Panc1 (cell line): Measurements from ENCODE around the gene IL4. TPM values are rescaled to one million over a fixed set of nuclear protein-coding genes. Genes with fewer than 3 reads are reported as not detected.

Source experiments
- ATAC-seq: fragments of 200-7000 bp; cut with Tn5 transposase; 2 replicates; pipeline ENCODE4 v1.9.1; 2020; ENCODE audit warnings: mild to moderate bottlenecking, moderate library complexity
- BruUV-seq: library from RNA; stranded (reverse); fragments of 400-500 nt; replicated peaks from 2 replicates; lab custom pipeline; 2021; lab: Mats Ljungman, UMichigan
- CTCF ChIA-PET: fragments of 300-600 bp; sonication (Branson Sonifier 250); formaldehyde crosslinking; loops from one replicate; lab custom pipeline; 2022; ENCODE audit warnings: antibody characterized with exemption; lab: Charles Lee
- POLR2A ChIA-PET: fragments of 300-600 bp; sonication (Branson Sonifier 250); formaldehyde crosslinking; loops from one replicate; lab custom pipeline; 2022; ENCODE audit warnings: antibody characterized with exemption; lab: Charles Lee
- DNase-seq: peaks from one replicate; pipeline ENCODE4 v3.0.0-alpha.2; 2010; ENCODE audit warnings: low read depth, low spot score
- H3K27ac ChIP-seq: 2 replicates; pipeline ENCODE4 v1.5.1; 2011; ENCODE audit warnings: mild to moderate bottlenecking, low read length, inconsistent platforms
- H3K27me3 ChIP-seq: fragments of 200-500 bp; sonication (Bioruptor generic); 2 replicates; pipeline ENCODE4 v1.6.0; 2014; ENCODE audit warnings: low read length, inconsistent platforms; ENCODE audit not compliant: control insufficient read depth, insufficient read depth
- H3K36me3 ChIP-seq: fragments of 200-500 bp; sonication (Bioruptor generic); 2 replicates; pipeline ENCODE4 v1.5.1; 2014; ENCODE audit warnings: inconsistent platforms, mild to moderate bottlenecking, low read length, moderate library complexity; ENCODE audit not compliant: control insufficient read depth, insufficient read depth
- H3K4me1 ChIP-seq: 2 replicates; pipeline ENCODE4 v1.5.1; 2011; ENCODE audit warnings: inconsistent platforms, mild to moderate bottlenecking, low read length, moderate library complexity; ENCODE audit not compliant: control insufficient read depth, insufficient read depth
- H3K4me3 ChIP-seq, 2 experiments: 2 replicates each; pipeline ENCODE4 v1.5.1; 2011 to 2012; ENCODE audit warnings: low read depth in 2 of 2, low read length in 2 of 2, mild to moderate bottlenecking in 2 of 2, inconsistent platforms in 1 of 2, moderate library complexity in 1 of 2
- H3K9me3 ChIP-seq: fragments of 200-500 bp; sonication (Bioruptor generic); 2 replicates; pipeline ENCODE4 v1.5.1; 2014; ENCODE audit warnings: low read depth, mild to moderate bottlenecking, inconsistent platforms, low read length, moderate library complexity; ENCODE audit not compliant: control insufficient read depth, insufficient read depth
- POLR2AphosphoS5 ChIP-seq: IDR thresholded peaks from 2 replicates; pipeline ENCODE4 v1.6.1; 2012; ENCODE audit warnings: mild to moderate bottlenecking, low read depth, low read length, moderate library complexity
- SIN3A ChIP-seq: IDR thresholded peaks from 2 replicates; pipeline ENCODE4 v1.6.1; 2012; ENCODE audit warnings: low read depth, mild to moderate bottlenecking, low read length, moderate library complexity, borderline replicate concordance; ENCODE audit not compliant: insufficient read depth
- TCF7L2 ChIP-seq: IDR thresholded peaks from 2 replicates; pipeline ENCODE4 v1.6.1; 2011; ENCODE audit warnings: mild to moderate bottlenecking, low read depth, low read length, inconsistent platforms
- in situ Hi-C: cut with HindIII; loops from 2 replicates; pipeline ENCODE4 v1.10.0; 2016; ENCODE audit warnings: low sequenced_read_pairs, low pct_unique_long_range_greater_than_20kb
- intact Hi-C: fragments of 100-400 bp; cut with micrococcal nuclease; formaldehyde crosslinking; loops from one replicate; pipeline ENCODE4 v1.10.0; 2022; ENCODE audit not compliant: unreplicated experiment
- total RNA-seq: library from RNA; stranded (reverse); gene quantifications from one replicate; pipeline ENCODE4 v1.2.1, GENCODE V29; 2021; ENCODE audit not compliant: unreplicated experiment
- TF ChIP-seq, protein P1 (sequence below): fragments of 450-650 bp; IDR thresholded peaks from 2 replicates; pipeline ENCODE4 v1.5.1; 2017; ENCODE audit warnings: mild to moderate bottlenecking
- TF ChIP-seq, protein P2 (sequence below), 2 experiments: IDR thresholded peaks; 2 replicates each; pipeline ENCODE4 v1.6.1; 2011 to 2012; ENCODE audit warnings: low read depth in 2 of 2, control low read depth in 1 of 2, low read length in 1 of 2, mild to moderate bottlenecking in 1 of 2, moderate library complexity in 1 of 2; ENCODE audit not compliant: insufficient read depth in 1 of 2

IL4 gene
- total RNA-seq, 1 experiment from 2014 or later = not detected

DNA sequence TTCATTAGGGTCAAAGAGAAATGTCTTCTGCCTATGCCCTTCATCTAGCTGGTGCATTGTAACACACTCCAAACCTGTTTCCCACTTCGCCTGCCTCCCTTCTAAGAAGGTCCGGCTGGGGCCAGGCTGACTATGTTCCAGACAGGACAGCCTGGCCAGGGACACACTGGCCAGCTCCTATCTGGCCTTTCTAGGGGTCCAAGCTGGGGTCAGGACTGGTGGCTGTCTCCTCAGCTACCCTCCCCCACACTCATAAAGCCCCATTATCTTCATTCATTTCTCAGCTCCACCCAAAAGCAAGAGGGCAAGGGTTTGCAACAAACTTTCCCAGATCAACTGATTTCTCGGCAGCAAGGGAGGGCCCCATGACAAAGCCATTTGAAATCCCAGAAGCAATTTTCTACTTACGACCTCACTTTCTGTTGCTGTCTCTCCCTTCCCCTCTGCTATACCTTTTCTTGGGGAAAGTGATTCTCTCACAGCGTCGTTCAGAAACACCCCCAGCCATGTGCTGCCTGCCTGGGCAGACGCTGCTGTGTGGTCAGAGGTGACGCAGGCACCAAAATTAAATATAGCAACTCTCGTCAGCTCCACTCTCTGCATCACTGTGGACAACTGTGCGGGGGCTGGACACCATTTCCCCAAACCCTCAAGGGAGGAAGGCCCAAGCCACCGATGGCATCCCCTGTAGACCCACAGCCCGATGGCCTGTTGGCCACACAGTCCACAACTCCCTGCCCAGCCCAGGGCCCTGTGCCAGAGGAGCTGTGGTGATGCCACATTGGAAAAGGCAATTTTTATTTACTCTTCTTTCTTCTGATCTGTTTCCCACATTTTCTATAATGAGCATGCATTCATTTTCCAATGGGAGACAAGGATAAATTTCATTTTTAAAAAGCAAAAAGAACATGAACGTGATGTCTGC, 9.8 kb upstream of the IL4 start:
- DNase-seq = no peak
- Histone ChIP-seq H3K27ac (no peak overlapping the region), H3K4me1 (no peaks in the 10 kb centered on the region), H3K27me3 (no peaks in the 10 kb centered on the region), H3K36me3 (no peaks in the 10 kb centered on the region), H3K4me3 (no peak overlapping the region), H3K9me3 (no peaks in the 10 kb centered on the region)
- BruUV-seq = no TSS peak
- in situ Hi-C loops = no loop called here
- no peak for ATAC-seq
- ChIA-PET POLR2A (interaction anchor here (0.6 kb wide), 1 partner anchor 112 kb away, joined by 3 read pairs; no protein-coding TSS in a partner anchor), CTCF (no interaction called here)
- TF ChIP-seq POLR2AphosphoS5 (no peak), SIN3A (no peak), TCF7L2 (no peak)
- TF ChIP-seq, protein P1, sequence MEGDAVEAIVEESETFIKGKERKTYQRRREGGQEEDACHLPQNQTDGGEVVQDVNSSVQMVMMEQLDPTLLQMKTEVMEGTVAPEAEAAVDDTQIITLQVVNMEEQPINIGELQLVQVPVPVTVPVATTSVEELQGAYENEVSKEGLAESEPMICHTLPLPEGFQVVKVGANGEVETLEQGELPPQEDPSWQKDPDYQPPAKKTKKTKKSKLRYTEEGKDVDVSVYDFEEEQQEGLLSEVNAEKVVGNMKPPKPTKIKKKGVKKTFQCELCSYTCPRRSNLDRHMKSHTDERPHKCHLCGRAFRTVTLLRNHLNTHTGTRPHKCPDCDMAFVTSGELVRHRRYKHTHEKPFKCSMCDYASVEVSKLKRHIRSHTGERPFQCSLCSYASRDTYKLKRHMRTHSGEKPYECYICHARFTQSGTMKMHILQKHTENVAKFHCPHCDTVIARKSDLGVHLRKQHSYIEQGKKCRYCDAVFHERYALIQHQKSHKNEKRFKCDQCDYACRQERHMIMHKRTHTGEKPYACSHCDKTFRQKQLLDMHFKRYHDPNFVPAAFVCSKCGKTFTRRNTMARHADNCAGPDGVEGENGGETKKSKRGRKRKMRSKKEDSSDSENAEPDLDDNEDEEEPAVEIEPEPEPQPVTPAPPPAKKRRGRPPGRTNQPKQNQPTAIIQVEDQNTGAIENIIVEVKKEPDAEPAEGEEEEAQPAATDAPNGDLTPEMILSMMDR = no peak
- TF ChIP-seq, protein P2, sequence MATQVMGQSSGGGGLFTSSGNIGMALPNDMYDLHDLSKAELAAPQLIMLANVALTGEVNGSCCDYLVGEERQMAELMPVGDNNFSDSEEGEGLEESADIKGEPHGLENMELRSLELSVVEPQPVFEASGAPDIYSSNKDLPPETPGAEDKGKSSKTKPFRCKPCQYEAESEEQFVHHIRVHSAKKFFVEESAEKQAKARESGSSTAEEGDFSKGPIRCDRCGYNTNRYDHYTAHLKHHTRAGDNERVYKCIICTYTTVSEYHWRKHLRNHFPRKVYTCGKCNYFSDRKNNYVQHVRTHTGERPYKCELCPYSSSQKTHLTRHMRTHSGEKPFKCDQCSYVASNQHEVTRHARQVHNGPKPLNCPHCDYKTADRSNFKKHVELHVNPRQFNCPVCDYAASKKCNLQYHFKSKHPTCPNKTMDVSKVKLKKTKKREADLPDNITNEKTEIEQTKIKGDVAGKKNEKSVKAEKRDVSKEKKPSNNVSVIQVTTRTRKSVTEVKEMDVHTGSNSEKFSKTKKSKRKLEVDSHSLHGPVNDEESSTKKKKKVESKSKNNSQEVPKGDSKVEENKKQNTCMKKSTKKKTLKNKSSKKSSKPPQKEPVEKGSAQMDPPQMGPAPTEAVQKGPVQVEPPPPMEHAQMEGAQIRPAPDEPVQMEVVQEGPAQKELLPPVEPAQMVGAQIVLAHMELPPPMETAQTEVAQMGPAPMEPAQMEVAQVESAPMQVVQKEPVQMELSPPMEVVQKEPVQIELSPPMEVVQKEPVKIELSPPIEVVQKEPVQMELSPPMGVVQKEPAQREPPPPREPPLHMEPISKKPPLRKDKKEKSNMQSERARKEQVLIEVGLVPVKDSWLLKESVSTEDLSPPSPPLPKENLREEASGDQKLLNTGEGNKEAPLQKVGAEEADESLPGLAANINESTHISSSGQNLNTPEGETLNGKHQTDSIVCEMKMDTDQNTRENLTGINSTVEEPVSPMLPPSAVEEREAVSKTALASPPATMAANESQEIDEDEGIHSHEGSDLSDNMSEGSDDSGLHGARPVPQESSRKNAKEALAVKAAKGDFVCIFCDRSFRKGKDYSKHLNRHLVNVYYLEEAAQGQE (IDR thresholded peaks at IDR 0.05; ENCODE audit: insufficient read depth in 1 of 2, low read depth in 2 of 2, low read length in 1 of 2) = no peak
- intact Hi-C loops = no loop called here

DNA sequence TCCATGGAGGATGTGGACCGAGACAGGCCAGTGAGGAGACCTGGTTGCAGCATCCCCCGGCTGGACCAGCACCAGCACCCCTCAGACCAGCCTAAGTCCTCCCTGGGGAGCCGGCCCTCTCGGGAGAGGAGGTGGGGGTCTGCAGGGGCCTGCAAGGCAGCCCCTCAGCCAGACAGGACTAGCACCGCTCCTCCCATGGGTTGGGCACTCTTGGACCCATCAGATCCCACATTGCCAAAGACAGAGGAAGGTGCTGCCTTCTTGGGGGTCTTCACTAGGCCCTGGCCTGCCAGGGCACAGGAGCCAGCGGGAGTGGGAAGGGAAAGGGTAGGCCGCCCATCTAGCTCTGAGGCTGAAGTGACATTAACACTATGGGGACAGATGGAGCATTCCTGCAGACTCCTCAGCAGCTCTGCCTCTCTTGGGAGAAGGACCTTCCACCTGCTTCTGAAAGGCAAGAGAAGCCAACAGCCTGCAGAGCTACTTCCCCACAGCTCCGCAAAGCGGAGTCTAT, 9.0 kb upstream of the IL4 start:
- H3K27me3 ChIP-seq = no peaks in the 10 kb centered on the region
- no peak overlapping the region for H3K4me3 ChIP-seq
- intact Hi-C loops = no loop called here
- ATAC-seq (no peak), DNase-seq (no peak)
- H3K27ac ChIP-seq = no peak overlapping the region
- H3K9me3 ChIP-seq = no peaks in the 10 kb centered on the region
- POLR2A ChIA-PET = interaction anchor here (0.6 kb wide), 1 partner anchor 111 kb away, joined by 3 read pairs; no protein-coding TSS in a partner anchor
- BruUV-seq = no TSS peak
- no peaks in the 10 kb centered on the region for H3K36me3 ChIP-seq
- in situ Hi-C loops = no loop called here
- CTCF ChIA-PET = no interaction called here
- no peaks in the 10 kb centered on the region for H3K4me1 ChIP-seq
- TF ChIP-seq, protein P1 = no peak
- TF ChIP-seq TCF7L2 (no peak), SIN3A (no peak), POLR2AphosphoS5 (no peak)
- TF ChIP-seq, protein P2 (IDR thresholded peaks at IDR 0.05; ENCODE audit: insufficient read depth in 1 of 2, low read depth in 2 of 2, low read length in 1 of 2) = no peak
